OCI-LY3 (cell line): Measurements from ENCODE around the gene PALM3.

Experiments
- EZH2phosphoT487 ChIP-seq: fragments of 200-600 bp; shearing (Covaris generic); IDR thresholded peaks from 2 replicates; pipeline ENCODE4 v1.6.1; 2018; ENCODE audit warnings: antibody characterized with exemption, mixed run types, low read depth
- TF ChIP-seq, protein P1 (sequence below): fragments of 200-600, 300-600 bp; sonication (generic); IDR thresholded peaks from 2 replicates; pipeline ENCODE4 v1.5.1; 2014; ENCODE audit warnings: antibody characterized with exemption, low read length, low read depth

DNA sequence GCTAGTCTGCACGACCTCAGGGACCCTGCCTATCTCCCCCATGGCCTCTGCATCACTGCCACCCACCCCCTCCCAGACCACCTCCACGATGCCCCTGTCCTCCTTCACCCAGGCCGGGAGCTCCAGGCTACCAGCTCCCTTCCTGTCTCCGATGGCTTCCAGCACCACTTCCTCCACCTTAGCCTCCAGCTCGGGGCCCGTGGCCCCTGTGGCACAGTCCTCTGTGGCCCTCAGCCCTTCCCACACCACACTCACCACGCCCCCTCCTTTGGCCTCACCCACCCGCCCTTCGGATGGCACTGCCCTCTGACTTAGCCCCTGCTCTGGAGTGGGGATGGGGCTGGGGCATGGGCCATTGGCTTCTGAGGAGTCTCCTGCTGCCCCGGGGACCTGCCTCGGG is 7.2 kb downstream of the PALM3 start:
- TF ChIP-seq, protein P1, sequence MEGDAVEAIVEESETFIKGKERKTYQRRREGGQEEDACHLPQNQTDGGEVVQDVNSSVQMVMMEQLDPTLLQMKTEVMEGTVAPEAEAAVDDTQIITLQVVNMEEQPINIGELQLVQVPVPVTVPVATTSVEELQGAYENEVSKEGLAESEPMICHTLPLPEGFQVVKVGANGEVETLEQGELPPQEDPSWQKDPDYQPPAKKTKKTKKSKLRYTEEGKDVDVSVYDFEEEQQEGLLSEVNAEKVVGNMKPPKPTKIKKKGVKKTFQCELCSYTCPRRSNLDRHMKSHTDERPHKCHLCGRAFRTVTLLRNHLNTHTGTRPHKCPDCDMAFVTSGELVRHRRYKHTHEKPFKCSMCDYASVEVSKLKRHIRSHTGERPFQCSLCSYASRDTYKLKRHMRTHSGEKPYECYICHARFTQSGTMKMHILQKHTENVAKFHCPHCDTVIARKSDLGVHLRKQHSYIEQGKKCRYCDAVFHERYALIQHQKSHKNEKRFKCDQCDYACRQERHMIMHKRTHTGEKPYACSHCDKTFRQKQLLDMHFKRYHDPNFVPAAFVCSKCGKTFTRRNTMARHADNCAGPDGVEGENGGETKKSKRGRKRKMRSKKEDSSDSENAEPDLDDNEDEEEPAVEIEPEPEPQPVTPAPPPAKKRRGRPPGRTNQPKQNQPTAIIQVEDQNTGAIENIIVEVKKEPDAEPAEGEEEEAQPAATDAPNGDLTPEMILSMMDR, result no peak
- TF ChIP-seq EZH2phosphoT487, result no peak
